NCI-H187 treated with DMSO at 0.1 percent for 48 hours (cell line): ENCODE data around the gene EBLN2.

Source experiments
- DNase-seq: peaks from one replicate; lab custom pipeline; 2025; lab: John Stamatoyannopoulos, UW

The EBLN2 gene

GRCh38 chr3:73107215-73107614 lies 45.8 kb downstream of the EBLN2 start:
- no peak for DNase-seq

DNA sequence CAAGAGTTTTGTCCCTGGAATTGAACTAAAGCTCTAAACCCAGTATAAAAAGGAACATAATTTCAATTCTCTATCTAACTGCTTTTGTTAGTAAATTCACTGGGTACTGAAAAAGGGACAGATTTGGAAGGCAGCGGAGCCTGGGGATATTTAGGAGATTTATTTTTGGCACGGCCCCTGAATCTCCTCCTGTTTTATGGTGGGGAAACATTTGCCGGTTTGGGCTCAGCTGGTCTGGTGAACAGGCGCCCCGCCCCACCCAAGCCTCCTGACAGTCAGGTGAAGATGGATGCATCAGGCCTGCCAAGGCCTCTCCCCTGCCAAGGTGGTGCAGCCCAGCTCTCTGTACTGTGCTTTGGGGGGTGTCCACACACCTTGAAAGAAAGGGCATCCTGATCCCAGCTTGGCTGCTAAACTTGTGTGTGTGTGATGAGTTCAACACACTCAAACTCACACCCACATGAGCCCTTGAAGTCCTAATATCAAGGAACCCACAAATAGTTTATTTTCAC lies 46.3 kb downstream of the EBLN2 start:
- no peak for DNase-seq

DNA sequence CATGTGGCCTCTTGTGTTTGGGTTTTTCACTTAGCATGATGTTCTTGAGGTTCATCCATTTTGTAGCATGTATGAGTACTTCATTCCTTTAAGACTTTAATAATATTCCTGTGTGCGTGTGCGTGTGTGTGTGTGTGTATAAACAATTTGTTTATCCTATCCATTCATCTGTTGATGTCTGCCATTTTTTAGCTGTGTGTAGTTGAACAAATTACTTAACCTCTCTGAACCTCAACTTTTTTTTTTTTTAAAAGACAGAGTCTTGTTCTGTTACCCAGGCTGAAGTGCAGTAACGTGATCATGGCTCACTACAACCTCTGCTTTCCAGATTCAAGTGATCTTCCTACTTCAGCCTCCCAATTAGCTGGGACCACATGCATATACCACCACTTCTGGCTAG lies 47.3 kb downstream of the EBLN2 start:
- DNase-seq, result no peak

- no peak for DNase-seq
Observed at GRCh38 chr3:73110530-73110929, 49.1 kb downstream of the EBLN2 start.
